Osteocyte (in vitro differentiated cells): ENCODE measurements around the gene ALPK3. TPM values are rescaled to one million over a fixed set of nuclear protein-coding genes. Genes with fewer than 3 reads are reported as not detected.

ENCODE experiments used
- DNase-seq: peaks from one replicate; pipeline ENCODE4 v3.0.0; 2021; ENCODE audit warnings: mixed read lengths; ENCODE audit not compliant: unreplicated experiment; ENCODE audit errors: extremely low spot score
- H3K27ac Mint-ChIP-seq: one replicate; pipeline ENCODE4 v1.8.0; 2021; ENCODE audit warnings: mild to moderate bottlenecking, mixed read lengths; ENCODE audit not compliant: unreplicated experiment
- H3K27me3 Mint-ChIP-seq: one replicate; pipeline ENCODE4 v1.8.0; 2021; ENCODE audit warnings: mixed read lengths; ENCODE audit not compliant: unreplicated experiment
- H3K36me3 Mint-ChIP-seq: one replicate; pipeline ENCODE4 v1.8.0; 2021; ENCODE audit warnings: mixed read lengths; ENCODE audit not compliant: unreplicated experiment
- H3K4me1 Mint-ChIP-seq: one replicate; pipeline ENCODE4 v1.8.0; 2021; ENCODE audit warnings: mixed read lengths; ENCODE audit not compliant: unreplicated experiment
- H3K4me3 Mint-ChIP-seq: one replicate; pipeline ENCODE4 v1.8.0; 2021; ENCODE audit warnings: mild to moderate bottlenecking, moderate library complexity, mixed read lengths; ENCODE audit not compliant: unreplicated experiment
- H3K9me3 Mint-ChIP-seq: one replicate; pipeline ENCODE4 v1.8.0; 2021; ENCODE audit warnings: mixed read lengths; ENCODE audit not compliant: unreplicated experiment
- CTCF ChIP-seq: fragments of 200-600 bp; sonication (generic); IDR thresholded peaks from 2 replicates; pipeline ENCODE4 v1.5.0; 2021; ENCODE audit warnings: antibody characterized with exemption, mild to moderate bottlenecking, moderate library complexity
- total RNA-seq: library from RNA; stranded (reverse); gene quantifications from 2 replicates; pipeline ENCODE4 v1.2.1, GENCODE V29; 2021

Gene ALPK3
- total RNA-seq, 1 donor from 2014 or later = 0.27 TPM

DNA sequence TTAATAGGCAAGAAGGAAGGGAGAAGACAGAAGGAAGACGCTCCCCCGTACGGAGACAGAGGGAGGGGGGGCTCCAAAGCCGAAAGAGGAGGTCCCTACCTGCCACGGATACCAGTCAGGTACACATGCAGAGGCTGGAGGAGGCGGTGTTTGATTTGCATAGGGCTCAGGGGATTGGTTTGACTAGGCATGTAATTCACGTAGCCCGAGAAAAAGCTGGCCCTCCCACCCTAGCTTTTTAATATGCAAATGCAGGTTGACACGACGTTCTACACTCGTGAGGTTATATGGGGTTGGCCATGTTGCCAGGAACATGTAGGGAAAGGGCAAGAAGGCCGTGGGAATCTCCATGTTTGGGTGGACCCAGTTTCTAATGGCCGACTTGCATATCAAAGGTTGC is 39.0 kb upstream of the ALPK3 start:
- Mint-ChIP-seq H3K27me3 (no peaks in the 10 kb centered on the region), H3K36me3 (peaks cover 8% of the 10 kb centered on the region), H3K27ac (no peak overlapping the region), H3K9me3 (no peaks in the 10 kb centered on the region), H3K4me3 (no peak overlapping the region), H3K4me1 (peaks cover 10% of the 10 kb centered on the region)
- no peak for DNase-seq
- TF ChIP-seq CTCF = no peak

DNA sequence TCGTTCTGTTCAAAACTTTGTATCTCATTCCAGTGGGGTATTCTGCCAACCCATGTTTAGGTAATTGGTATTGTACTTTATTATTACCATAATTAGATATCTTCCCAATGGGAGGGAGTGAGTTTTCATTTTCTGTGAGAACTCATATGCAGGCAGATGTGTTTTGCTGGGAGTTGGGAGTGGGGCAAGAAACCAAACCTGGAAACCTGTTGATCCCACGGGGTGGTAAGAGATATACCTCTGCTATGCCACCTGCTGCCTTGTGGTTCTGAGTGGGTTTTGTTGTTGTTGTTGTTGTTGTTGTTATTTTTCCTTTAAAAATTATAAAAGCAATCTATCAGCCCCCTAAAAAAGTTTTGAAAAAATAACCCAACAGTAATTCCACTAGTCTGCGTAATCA is 36.7 kb upstream of the ALPK3 start:
- no peak overlapping the region for H3K4me3 Mint-ChIP-seq
- no peak overlapping the region for H3K27ac Mint-ChIP-seq
- TF ChIP-seq CTCF = no peak
- H3K9me3 Mint-ChIP-seq = no peaks in the 10 kb centered on the region
- H3K4me1 Mint-ChIP-seq = peaks cover 10% of the 10 kb centered on the region
- no peaks in the 10 kb centered on the region for H3K27me3 Mint-ChIP-seq
- H3K36me3 Mint-ChIP-seq = peaks cover 26% of the 10 kb centered on the region
- DNase-seq = no peak

DNA sequence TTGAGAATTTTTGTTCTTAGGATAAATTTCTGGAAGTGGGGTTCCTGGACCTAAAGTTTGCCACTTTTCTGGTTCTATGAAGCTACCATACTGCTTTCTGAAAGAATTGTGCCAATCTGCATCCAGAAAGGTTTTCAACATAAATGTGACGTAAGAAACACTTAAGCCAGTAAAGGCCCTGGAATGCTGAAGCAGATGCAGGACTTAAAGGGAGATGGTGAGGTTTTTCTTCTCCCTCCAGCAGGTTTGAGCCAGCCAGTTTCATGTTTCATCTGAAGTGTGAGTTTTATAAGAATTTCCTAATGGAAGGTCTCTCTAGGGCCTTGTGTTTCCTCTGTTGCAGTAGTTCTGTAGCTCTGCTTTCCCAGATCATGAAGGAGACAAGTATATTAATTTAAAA is 35.7 kb upstream of the ALPK3 start:
- H3K27ac Mint-ChIP-seq = no peak overlapping the region
- peaks cover 10% of the 10 kb centered on the region for H3K4me1 Mint-ChIP-seq
- H3K27me3 Mint-ChIP-seq = no peaks in the 10 kb centered on the region
- DNase-seq = no peak
- no peak for TF ChIP-seq CTCF
- H3K36me3 Mint-ChIP-seq = peaks cover 34% of the 10 kb centered on the region
- H3K9me3 Mint-ChIP-seq = no peaks in the 10 kb centered on the region
- no peak overlapping the region for H3K4me3 Mint-ChIP-seq

- no peak overlapping the region for H3K4me3 Mint-ChIP-seq
- peaks cover 7% of the 10 kb centered on the region for H3K4me1 Mint-ChIP-seq
- peaks cover 35% of the 10 kb centered on the region for H3K36me3 Mint-ChIP-seq
- no peaks in the 10 kb centered on the region for H3K9me3 Mint-ChIP-seq
- no peak for TF ChIP-seq CTCF
- no peaks in the 10 kb centered on the region for H3K27me3 Mint-ChIP-seq
- DNase-seq = no peak
- H3K27ac Mint-ChIP-seq = no peak overlapping the region
Observed at GRCh38 chr15:84782346-84782745, 34.8 kb upstream of the ALPK3 start.

- Mint-ChIP-seq H3K9me3 (no peaks in the 10 kb centered on the region), H3K4me1 (peaks cover 8% of the 10 kb centered on the region), H3K36me3 (peaks cover 33% of the 10 kb centered on the region), H3K27ac (no peak overlapping the region), H3K27me3 (no peaks in the 10 kb centered on the region), H3K4me3 (no peak overlapping the region)
- no peak for DNase-seq
- no peak for TF ChIP-seq CTCF
Observed at GRCh38 chr15:84783493-84784251, 33.5 kb upstream of the ALPK3 start.
